GM21825 (cell line): Measurements from ENCODE around the gene NTNG1.

Source experiments
- ATAC-seq: cut with Tn5 transposase; IDR thresholded peaks from one replicate; pipeline ENCODE4 v1.9.1; 2021; ENCODE audit warnings: mild to moderate bottlenecking, moderate library complexity; ENCODE audit not compliant: unreplicated experiment

Gene NTNG1

DNA sequence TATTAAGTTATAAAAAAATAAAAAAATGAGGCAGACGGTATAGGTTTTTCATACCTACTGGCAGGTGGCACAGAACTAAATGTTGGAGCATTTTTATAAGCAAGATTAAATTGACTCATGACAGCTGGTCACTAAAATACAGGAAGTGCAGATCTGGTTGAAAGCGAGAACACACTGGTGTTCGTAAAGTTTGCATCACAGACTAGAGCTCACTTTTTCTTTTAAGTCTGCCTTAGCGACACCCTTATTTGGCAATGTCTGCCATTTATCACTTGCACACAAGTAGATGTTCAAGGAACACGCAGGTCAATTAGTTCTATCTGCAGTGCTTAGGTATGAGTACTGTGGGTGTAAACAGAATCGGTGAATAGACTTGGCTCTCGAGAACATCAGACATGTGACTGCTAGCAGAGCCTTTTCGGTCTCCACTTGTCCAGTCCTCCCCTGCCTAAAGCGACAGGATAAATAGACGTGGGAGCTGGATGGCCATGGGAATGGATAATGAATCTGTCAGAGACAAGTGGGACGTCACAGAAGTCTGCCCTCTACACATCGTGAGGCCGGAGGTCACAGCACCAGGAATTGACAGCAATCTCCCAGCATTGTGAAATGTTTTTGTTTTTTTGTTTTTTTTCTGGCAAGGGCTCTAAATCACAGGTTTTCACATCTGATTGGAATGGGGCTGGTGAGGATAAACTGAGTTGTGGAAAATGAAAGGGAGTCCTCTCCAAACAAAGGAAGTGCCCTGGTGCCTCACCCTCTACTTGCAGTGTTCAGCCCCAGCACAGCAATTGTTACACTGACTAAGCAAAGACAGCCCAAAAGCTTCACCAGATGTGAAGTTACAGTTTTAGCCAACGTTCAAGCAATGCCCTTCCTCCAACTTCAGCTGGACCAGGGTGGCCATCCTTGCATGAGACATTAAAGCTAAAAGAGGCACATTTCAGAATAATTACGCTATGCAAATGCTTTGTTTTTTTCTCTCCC, 248.9 kb downstream of the NTNG1 start:
- ATAC-seq = no peak

GRCh38 chr1:107394301-107394700, 253.5 kb downstream of the NTNG1 start:
- ATAC-seq = no peak

DNA sequence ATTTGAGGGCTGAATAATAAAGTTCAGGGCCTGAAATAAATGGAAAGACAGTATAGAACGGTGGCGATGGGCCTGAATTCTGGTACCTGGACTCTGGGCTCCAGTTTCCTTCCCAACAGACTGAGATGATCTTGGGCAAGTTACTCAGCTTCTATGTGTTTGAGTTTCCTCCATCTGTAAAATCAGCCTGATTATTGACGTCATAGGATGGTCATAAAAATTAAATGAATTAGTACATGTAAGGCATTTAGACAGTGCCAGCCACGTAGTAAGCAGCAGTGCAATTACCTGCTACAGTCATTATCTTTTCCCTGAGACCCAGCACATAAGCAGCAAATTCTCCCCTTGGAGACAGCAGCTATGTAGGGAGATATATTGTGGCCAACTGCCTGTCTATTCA, 260.9 kb downstream of the NTNG1 start:
- no peak for ATAC-seq

- ATAC-seq = no peak
These were observed 263.9 kb downstream of the NTNG1 start for GRCh38 chr1:107404756-107405155.

DNA sequence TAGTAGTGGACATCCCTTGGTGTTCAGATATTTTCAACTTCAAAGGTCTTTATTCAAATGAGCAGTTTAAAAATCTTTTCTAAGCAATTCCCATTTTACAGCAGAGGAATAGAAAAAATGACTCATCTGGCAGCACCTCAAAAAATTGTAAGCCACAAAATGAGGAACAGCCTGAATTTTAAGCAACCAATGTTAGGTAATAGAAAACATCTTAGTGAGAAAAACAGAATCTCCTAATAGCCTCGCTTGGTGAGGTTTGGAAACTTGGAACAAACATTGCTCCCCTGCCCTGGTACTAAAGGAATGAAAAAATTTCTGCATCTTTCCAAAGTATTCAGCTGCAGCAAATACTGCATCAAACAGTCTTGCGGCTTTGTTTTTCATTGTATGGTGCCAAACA, 264.4 kb downstream of the NTNG1 start:
- ATAC-seq = no peak

DNA sequence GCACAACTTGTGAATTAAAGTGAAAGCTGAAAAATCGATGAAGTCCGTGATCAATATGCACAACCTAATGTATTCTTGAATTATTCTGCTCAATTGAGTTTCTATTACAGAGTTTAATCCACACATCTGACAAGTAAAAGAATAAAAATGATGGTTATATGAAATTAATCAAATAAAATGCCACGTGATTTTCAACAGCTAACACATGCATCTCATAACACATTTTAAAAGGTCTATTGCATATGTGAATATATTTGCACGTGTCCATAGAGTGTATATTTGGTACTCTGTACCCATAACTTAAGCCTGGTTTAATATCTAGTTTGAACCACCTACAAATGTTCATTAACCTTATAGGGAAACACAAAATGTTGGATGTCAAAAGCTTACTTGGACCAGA, 266.2 kb downstream of the NTNG1 start:
- no peak for ATAC-seq

DNA sequence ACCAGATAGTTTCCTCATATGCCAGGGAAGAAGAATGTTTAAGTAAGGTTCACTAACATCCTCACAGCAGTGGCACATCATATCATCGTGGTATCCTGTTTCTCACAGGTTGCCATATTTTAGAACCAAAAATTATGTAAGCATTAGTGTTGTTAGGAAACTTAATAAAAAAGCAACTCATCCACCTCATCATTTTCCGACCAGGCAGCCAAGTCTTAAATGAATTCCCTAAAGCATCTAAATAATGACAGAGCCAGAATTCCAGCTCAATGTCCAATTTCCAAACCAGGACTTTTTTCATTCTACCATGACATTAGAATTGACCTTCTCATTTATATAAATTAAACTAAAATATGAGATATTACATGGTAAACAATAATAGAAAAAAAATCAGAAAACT, 272.7 kb downstream of the NTNG1 start:
- ATAC-seq = no peak

DNA sequence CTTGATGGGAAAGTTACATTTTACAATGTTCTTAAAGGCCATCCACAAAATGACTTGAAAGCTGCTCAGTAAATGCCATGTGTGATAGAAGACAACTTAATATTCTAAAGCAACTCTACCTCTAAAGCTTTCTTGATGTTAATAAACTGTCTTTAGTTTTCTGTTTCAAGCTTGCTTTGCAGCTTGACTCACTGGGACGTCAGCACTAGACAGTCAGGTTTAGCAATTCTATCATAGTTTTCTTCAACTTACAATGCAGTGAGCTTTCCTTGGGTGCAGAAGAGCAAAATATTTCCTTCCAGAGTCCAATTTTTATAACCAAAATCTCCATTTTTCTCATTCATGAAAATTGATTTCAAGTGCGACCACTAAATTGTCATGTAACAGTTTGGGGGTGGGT, 273.1 kb downstream of the NTNG1 start:
- ATAC-seq = no peak

DNA sequence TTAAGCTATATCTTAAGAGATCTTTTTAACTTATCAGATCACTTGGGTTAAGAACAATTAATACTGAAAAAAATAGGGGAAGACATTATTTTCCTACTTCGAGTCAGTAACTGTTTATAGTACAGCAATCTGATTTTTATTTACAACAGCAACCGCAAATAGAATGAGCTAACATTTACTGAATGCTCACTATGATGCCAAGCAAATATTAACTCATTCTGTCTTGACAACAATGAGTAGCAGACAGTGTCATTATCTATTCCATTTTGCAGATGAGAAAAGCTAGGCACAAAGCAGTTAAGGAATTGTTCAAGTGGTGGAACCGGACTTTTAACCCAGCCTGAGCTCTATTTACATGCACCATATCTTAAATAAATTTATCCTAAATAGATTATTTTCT, 273.7 kb downstream of the NTNG1 start:
- no peak for ATAC-seq

DNA sequence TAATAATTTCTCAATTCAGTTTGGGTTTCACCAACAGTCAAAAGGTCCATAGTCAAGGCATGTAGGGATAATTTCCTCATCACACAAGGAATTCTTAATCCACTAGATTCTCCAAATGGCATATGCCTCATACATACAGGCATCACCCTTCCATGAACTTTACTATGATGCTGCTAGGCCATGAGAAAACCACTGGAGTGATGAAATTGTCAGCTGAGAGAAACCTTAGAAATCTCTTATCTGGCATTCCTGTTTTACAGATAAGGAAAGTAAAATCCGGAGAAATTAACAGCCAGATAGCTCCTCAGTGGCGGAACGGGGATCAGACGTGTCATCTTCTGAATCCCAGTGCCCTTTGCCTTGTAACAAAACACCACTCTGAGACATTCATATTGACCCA, 274.4 kb downstream of the NTNG1 start:
- no peak for ATAC-seq

DNA sequence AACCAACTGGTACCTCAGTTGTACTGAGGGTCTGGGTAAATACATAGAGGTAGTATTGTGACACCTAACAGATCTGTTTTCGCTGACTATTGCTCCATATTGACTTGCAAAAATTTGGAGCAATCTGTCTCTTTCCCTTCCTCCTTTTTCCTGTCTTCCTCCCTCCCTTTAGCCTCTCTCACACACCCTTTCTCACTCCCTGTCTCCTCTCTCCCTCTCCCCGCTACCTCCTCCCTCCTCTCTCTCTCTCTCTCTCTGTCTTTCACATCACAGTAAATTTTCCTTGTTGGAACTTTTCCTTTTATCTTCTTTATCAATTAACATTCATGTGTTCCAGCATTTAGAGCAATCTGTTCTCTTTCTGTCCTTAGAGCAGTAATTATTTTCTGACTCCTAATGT, 278.2 kb downstream of the NTNG1 start:
- ATAC-seq = no peak

GRCh38 chr1:107422901-107423300, 282.1 kb downstream of the NTNG1 start:
- ATAC-seq = no peak

GRCh38 chr1:107430540-107431228, 289.8 kb downstream of the NTNG1 start:
- ATAC-seq = peak; percentile 78

- ATAC-seq = no peak
These were observed 291.3 kb downstream of the NTNG1 start for GRCh38 chr1:107432108-107432507.

DNA sequence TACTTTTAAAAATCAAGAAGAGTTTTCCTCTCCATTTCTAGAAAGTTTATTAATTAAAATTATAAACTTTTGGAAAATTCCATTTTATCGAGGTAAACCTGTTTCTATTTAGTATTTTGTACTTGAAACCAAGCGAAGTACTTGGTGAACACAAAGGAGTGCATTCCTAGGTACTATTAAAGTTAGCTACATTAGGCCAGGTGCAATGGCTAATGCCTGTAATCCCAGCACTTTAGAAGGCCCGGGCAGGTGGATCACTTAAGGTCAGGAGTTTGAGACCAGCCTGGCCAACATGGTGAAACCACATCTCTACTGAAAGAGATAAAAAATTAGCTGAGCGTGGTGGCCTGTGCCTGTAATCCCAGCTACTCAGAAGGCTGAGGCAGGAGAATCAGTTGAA, 292.2 kb downstream of the NTNG1 start:
- ATAC-seq = no peak

DNA sequence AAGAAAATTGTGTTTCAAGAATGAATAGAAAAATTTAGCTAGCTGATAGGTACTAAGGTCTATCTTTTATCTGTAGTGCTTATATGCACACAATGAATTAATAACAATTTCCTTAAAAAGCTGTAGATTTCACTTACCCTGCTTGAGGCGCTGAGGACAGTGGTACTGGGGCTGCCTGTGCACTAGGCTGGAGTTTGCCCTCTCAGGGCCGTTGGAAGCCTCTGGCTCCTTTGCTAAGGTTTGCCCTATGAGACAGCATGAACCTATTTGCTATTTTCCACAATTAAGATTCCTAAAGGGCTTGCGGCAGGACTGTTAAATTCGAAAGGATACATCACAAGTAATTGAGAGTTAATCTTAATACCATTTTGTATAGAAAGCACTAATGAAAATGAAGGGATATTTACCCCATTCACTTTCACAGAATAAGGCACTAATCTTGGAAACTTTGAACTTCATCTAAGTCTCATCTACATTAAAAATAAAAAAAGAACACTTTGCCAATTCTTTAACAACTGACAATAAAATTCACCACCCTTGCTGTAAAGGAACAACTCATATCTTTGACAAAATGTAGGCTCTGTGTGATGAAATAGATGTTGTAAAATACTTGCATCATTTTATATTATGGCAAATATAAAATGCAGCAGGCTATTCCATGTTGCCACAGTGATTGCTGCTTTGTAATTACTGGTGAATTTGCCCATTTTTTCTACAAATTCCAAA, 293.0 kb downstream of the NTNG1 start:
- no peak for ATAC-seq

DNA sequence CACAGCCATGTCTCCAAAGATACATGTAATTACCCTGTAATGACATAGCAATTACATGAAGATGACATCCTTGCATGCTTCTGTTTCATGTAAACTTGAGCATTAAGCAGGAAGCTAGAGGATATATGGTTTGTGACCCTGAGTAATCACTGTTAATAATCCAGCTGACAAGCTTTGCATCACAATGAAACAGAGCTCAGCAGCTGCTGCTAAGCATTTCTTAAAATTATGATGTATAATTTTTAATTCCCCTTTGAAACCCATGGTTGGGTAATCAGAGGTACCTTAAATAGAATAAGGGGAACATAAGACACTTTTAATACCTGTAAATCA, 293.5 kb downstream of the NTNG1 start:
- ATAC-seq = peak; percentile 40

GRCh38 chr1:107436552-107437241, 295.9 kb downstream of the NTNG1 start:
- no peak for ATAC-seq

GRCh38 chr1:107439567-107439966, 298.7 kb downstream of the NTNG1 start:
- no peak for ATAC-seq

GRCh38 chr1:107442551-107442950, 301.7 kb downstream of the NTNG1 start:
- no peak for ATAC-seq

GRCh38 chr1:107443027-107443426, 302.2 kb downstream of the NTNG1 start:
- no peak for ATAC-seq
